Mucosa of descending colon (tissue), 3 donors: ENCODE measurements around the gene CDC42BPA. TPM values are rescaled to one million over a fixed set of nuclear protein-coding genes. Genes with fewer than 3 reads are reported as not detected.

Source experiments
- ATAC-seq: fragments of 200-7000 bp; cut with Tn5 transposase; one replicate; pipeline ENCODE4 v1.9.1; 2020; ENCODE audit warnings: mild to moderate bottlenecking, moderate library complexity
- DNase-seq, 3 donors: peaks; one replicate each; pipeline ENCODE4 v3.0.0-alpha.2; 2020
- H3K36me3 ChIP-seq: fragments of 200-600 bp; one replicate; pipeline ENCODE4 v1.8.0; 2021; ENCODE audit warnings: low read depth, mild to moderate bottlenecking
- H3K4me1 ChIP-seq: fragments of 200-600 bp; one replicate; pipeline ENCODE4 v1.8.0; 2021; ENCODE audit warnings: low read depth, mild to moderate bottlenecking
- H3K4me3 ChIP-seq: fragments of 200-600 bp; one replicate; pipeline ENCODE4 v1.8.0; 2021; ENCODE audit warnings: mild to moderate bottlenecking
- H3K9me3 ChIP-seq: fragments of 200-600 bp; one replicate; pipeline ENCODE4 v1.8.0; 2021; ENCODE audit warnings: mild to moderate bottlenecking
- CTCF ChIP-seq: fragments of 200-600 bp; IDR thresholded peaks from one replicate; pipeline ENCODE4 v1.8.0; 2022; ENCODE audit warnings: antibody characterized with exemption, mild to moderate bottlenecking
- intact Hi-C, 2 donors: fragments of 100-400 bp; cut with DNase I in 1 of 2; cut with micrococcal nuclease in 1 of 2; formaldehyde crosslinking; loops; one replicate each; pipeline versions ENCODE4 v1.11.0 to v1.11.1; 2022; cut with DNase I, micrococcal nuclease
- total RNA-seq, 3 donors: library from RNA; stranded (reverse); fragmentation: NEBNext Ultra II Directional in 2 of 3; extraction: Animal tissue kit (Norgen Biotek cat#: 25700) in 2 of 3; gene quantifications; one replicate each; pipeline versions ENCODE4 v1.2.1 to v1.2.4, GENCODE V29; 2021 to 2023
- donor health status: DM: no; HTN: no; CAD: no; lungs with moderate emphysema.
- donor health status: DM: no; HTN: no; CAD: no.
- donor health status: DM: no; HTN: yes; CAD: no.

The CDC42BPA gene
- total RNA-seq, 3 donors from 2014 or later = 32.6 to 70.7 (median 50.2) TPM

GRCh38 chr1:226979115-226979516 is 339.2 kb downstream of the CDC42BPA start:
- no peak for ATAC-seq
- DNase-seq = no peak
- Histone ChIP-seq H3K4me3 (no peak overlapping the region), H3K9me3 (no peaks in the 10 kb centered on the region), H3K4me1 (peaks cover 4% of the 10 kb centered on the region), H3K36me3 (peaks cover 5% of the 10 kb centered on the region)
- no peak for TF ChIP-seq CTCF
- intact Hi-C loops = no loop called here

GRCh38 chr1:226978432-226979114 is 339.7 kb downstream of the CDC42BPA start:
- ATAC-seq (no peak), DNase-seq (no peak)
- Histone ChIP-seq H3K4me3 (no peak overlapping the region), H3K9me3 (no peaks in the 10 kb centered on the region), H3K4me1 (peaks cover 4% of the 10 kb centered on the region), H3K36me3 (peaks cover 5% of the 10 kb centered on the region)
- no peak for TF ChIP-seq CTCF
- intact Hi-C loops = no loop called here

- H3K4me1 ChIP-seq = peaks cover 7% of the 10 kb centered on the region
- DNase-seq = no peak
- ATAC-seq = no peak
- intact Hi-C loops = no loop called here
- no peaks in the 10 kb centered on the region for H3K9me3 ChIP-seq
- H3K4me3 ChIP-seq = no peak overlapping the region
- H3K36me3 ChIP-seq = peaks cover 4% of the 10 kb centered on the region
- no peak for TF ChIP-seq CTCF
Observed at GRCh38 chr1:226977643-226978431, 340.5 kb downstream of the CDC42BPA start.

GRCh38 chr1:226976978-226977642 is 341.2 kb downstream of the CDC42BPA start:
- intact Hi-C loops = no loop called here
- no peak overlapping the region for H3K4me3 ChIP-seq
- no peaks in the 10 kb centered on the region for H3K9me3 ChIP-seq
- ATAC-seq (no peak), DNase-seq (no peak)
- H3K36me3 ChIP-seq = no peaks in the 10 kb centered on the region
- peaks cover 7% of the 10 kb centered on the region for H3K4me1 ChIP-seq
- no peak for TF ChIP-seq CTCF

DNA sequence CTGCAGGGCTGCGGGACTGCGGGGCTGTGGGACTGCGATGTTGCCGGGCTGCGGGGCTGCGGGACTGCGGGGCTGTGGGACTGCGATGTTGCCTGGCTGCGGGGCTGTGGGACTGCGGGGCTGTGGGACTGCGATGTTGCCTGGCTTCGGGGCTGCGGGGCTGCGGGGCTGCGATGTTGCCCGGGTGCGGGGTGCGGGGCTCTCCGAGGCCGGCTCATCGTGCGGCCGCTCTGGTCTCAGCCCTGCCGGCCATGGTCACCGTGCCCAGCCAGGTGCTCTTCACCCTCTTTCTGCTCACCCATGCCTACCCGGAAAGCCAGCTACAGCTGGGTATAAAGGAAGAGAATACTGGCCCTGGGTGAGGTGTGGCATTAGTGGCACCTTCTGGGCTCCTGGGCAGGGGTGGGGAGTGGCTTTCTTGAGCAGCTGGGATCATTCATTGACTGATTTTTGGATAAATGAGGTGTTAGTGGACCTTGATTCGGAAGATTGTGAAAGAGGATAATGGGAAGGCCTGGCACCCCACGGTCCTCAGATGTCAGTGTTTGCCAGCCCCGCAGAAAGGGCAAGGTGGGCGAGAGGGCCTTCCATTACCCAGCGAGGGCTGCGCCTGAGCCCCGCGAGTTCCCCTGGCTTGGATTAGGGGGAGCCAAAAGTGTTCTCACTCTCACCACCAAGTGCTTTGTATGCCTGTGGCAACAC is 341.9 kb downstream of the CDC42BPA start:
- intact Hi-C loops = no loop called here
- no peak for TF ChIP-seq CTCF
- ATAC-seq (no peak), DNase-seq (no peak)
- Histone ChIP-seq H3K9me3 (peaks cover 7% of the 10 kb centered on the region), H3K4me1 (peaks cover 7% of the 10 kb centered on the region), H3K4me3 (no peak overlapping the region), H3K36me3 (no peaks in the 10 kb centered on the region)
